A172 (cell line): ENCODE results near the gene PRR14L. TPM values are rescaled to one million over a fixed set of nuclear protein-coding genes. Genes with fewer than 3 reads are reported as not detected.
"Not testable (repeated sequence)": the region's sequence is repeated elsewhere in the genome, so short reads cannot be mapped to it uniquely, and the experiment has no call there.

Source experiments
- DNase-seq: peaks from one replicate; pipeline ENCODE4 v3.0.0-alpha.2; 2015; ENCODE audit warnings: low spot score
- total RNA-seq: library from RNA; depleted of rRNA; stranded (reverse); fragments of >200 nt; shearing (Covaris generic); gene quantifications from 2 replicates; pipeline ENCODE4 v1.2.3, GENCODE V29; 2014; rRNA removed

PRR14L gene
- 6.0 and 6.5 TPM in 2 replicates for total RNA-seq

DNA sequence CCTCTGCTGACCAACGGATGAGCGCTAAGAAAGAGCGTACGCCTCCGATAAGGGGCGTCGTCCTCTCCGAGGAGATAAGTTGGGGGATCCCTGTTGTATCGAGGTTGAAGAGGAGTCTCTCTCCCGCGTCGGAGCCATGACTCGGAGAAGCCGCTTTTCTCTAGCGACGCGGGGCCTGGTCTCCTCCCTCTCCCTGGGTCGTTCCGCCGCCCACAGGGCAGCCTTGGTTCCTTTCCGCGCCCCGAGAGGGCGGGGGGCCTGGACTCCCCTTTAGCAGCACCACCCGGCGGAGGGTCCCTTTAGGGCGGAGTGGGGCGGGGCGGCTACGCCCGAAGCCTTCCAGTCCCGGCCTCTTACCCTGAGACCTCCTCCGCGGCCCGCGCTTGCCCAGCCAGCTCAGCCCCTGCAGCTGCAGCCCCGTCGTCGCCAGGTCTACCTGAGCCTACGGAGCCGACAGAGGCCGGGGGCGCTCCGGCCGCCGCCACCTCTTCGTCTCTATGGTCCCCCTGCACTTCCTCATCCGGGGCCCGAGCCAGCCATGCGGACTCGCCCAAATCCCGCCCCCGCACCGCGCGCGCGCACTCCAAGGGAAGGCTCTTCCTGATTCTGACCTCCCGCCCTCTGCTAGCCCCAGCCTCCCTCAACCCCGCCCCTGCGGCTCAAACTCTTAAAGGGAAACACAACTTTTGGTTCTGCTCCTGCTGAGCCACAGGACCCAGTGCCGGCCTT is at the start of gene PRR14L:
PRR14L (minus strand) TSS at position 497 of the 729 bp plus-strand sequence. CDS start 11,272 bp downstream, outside the sequence.
- peak; percentile 77 for DNase-seq

DNA sequence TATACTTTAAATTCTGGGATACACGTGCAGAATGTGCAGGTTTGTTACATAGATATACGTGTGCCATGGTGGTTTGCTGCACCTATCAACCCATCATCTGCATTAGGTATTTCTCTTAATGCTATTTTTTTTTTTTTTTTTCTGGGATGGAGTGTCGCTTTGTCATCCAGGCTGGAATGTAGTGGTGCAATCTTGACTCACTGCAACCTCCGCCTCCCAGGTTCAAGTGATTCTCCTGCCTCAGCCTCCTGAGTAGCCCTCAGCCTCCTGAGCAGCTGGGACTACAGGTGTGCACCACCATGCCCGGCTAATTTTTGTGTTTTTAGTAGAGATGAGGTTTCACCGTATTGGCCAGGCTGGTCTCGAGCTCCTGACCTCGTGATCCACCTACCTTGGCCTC is 49.4 kb upstream of the PRR14L start:
- not testable (repeated sequence) for DNase-seq

DNA sequence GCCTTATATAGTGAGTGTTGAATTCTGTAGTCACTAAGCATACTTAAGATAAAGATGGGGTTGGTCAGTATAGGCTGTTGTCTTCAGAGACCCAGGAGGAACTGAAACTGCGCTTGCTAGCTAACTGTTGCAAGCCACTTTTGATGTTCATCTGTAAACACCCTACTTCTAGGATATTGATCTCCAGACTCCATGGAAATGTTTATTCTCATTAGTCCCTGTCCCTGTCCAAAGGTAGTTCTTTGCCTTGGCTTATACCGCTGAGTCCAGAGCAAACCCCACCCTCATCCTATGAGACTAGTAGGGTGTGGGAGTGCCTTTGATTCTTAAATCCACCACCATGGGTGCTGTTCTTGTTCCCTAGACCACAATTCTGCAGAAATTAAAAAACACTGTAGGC is 40.3 kb upstream of the PRR14L start:
- no peak for DNase-seq

DNA sequence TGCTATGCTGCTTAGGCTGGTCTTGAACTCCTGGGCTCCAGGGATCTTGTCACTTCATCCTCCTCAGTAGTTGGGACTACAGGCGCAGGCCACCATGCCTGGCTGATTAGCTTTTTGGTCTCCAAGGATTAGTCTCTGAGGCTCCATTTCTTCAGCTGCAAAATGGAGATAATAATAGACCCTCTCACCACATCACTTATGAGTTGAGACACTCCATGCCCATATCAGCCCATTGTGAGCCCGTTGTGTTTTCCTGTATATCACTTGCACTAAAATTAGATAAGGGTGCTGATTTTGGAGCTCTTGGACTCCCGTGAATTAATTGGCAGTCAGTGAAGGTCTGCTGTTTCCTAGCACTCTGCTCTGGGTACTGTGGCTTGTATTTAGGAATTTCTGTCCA is 39.9 kb upstream of the PRR14L start:
- DNase-seq: no peak

DNA sequence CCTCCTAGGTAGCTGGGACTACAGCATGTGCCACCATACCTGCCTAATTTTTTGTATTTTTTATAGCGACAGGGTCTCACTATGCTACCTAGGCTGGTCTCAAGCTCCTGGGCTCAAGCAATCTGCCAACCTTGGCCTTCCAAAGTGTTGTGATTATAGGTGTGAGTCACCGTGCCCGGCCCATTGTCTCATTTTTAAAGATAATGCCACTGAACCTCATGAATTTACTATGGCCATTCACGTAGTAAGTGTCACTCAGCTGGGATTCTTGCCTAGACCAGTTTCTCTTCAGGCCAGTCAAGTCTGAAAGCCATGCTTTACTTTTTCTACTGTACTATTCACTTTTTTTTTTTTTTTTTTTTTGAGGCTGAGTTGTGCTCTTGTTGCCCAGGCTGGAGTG is 26.3 kb upstream of the PRR14L start:
- peak; percentile 29 for DNase-seq

DNA sequence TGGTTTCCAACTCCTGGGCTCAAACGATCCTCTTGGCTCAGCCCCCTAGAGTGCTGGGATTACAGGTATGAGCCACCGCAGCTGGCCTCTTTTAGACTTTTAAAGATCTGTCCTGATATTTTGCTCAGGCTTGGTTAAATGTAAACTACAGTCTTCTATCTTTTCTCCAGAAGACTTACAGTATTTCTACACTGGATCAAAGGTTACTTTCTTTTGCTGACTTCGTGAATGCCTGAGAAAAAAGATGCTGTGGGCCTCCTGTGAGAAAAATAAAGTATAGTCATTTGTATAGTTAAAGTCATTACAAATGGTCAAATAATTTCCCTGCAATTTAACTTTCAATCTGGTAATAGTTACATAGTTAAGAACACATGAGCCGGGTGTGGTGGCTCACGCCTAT is 23.5 kb upstream of the PRR14L start:
- no peak for DNase-seq

DNA sequence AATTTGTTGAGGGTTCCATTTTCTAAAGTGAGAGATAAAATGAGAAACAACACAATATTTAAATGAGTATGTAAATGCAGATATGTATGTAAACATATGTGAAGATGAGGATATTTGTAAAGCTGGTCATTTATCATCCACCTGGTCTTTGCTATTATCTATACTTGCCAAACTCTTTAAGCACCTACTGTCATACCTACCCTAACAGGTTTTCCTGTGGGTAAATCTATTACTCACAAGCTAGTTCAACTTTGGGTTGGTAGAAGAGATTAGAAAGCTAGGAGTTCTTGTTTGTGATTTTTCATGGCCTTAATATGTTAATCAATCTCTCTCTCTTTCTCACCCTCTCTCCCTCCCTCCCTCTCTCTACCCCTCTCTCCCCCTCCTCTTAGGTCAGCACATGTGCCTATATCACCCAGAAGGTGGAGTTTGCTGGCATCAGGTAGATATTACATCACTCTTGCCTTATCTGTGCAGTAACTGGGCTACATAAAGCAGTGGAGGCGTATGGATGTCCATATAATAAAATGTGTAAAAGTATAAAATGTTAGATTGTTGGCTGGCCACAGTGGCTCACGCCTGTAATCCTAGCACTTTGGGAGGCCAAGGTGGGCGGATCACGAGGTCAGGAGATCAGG is 18.6 kb upstream of the PRR14L start:
- DNase-seq: no peak

DNA sequence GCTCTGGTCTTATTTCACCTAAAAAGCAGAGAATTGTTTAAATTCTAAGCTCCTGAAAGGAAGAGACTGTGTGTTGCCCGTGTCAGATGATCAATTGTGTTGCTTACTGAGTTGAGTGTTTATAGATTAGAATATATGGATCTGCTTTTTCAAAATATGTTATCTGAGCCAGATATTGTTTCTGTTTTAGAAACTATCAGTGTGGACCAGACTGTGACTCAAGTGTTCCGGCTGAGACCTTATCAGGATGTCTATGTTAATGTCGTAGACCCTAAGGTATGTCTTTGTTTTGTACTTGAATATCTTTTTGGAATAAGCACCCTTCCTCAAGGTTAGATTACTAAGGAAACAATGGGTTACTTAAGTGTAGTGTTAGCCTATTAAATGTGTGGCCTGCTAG is 14.9 kb upstream of the PRR14L start:
- DNase-seq: no peak

DNA sequence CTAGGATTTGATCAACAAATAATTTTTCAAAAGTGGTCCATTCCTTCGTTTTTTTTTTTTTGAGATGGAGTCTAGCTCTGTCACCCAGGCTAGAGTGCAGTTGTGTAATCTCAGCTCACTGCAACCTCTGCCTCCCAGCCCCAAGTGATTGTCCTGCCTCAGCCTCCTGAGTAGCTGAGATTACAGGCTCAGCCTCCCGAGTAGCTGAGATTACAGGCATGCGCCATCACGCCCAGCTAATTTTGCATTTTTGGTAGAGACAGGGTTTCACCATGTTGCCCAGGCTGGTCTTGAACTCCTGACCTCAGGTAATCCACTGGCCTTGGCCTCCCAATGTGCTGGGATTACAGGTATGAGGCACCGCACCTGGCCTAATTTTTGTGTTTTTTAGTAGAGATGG is 8.9 kb upstream of the PRR14L start:
- not testable (repeated sequence) for DNase-seq

DNA sequence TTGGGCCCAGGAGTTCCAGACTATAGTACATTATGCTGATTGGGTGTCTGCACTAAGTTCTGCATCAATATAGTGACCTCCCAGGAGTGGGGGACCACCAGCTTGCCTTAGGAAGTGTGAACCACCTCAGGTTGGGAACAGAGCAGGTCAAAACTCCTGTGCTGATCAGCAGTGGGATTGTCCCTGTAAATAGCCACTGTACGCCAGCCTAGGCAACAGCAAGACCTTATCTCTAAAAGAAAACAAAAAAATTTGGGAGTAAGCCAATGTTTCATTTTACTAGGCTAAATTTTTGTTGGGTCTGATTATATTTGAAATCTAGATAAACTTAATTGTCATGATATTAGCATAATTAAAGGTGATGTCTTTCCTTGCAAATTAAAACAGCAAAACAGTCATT is 7.3 kb upstream of the PRR14L start:
- no peak for DNase-seq

DNA sequence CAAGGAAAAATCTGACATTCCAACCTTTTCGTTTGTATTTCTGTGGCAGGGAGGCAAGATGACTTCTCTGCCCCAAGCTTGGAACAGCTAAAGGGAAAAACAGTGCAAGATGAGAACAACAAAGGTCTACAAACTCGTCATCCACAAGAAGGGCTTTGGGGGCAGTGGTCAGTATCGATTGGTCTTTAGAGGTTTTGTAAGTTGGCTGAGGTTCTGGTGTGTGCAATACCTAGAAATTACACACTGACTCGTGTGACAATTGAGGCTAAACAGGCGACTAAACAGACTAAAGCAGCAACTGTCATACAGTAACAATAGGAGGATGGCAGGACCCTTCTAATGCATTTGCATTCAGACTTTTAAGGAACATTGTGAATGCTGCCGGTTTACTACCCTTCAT is 4.9 kb upstream of the PRR14L start:
- DNase-seq: no peak

DNA sequence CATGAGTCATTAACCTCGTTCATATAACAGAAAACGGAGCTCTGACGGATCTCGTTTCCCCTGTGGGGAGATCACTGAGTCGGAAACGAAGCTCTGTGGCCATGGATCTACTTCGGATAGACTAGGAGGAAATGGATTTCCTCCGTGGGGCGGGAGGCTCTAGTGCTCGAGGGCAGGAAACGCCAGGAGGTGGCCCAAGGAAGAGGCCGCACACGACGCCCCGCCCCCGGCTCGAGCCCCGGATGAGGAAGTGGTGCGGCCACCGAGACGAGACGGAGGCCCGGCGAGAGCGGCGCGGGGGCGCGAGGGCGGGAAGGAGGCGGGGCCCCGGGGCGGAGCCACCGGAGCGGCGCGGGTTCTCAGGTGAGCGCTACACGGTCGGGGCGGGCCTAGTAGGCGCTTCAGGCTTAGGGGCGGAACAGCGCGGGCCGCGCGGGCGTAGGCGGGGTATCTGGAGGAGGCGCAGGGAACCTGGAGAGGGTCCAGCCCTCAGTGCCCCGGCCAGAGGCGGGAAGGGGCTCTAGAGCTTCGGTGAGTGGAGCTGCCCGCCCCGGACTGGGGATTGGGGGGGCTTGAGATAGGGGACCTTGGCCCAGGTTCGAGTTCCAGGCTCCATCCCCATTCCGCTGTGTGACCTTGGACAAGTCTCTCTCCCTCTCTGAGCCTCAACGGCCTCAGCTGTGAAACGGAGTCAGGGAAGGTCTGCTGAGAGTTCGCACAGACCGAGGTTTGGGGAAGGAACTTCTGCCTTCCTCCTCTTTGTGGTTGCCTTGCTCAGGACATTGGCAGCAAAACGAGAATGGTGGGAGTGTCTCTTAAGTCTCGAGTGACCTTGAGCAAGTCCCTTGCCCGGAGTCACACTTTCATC is 3.9 kb upstream of the PRR14L start, which contains the start of gene DEPDC5:
DEPDC5 (plus strand) TSS at position 386 of the 868 bp plus-strand sequence. CDS start 903 bp downstream, outside the sequence.
- peak; percentile 78 for DNase-seq

DNA sequence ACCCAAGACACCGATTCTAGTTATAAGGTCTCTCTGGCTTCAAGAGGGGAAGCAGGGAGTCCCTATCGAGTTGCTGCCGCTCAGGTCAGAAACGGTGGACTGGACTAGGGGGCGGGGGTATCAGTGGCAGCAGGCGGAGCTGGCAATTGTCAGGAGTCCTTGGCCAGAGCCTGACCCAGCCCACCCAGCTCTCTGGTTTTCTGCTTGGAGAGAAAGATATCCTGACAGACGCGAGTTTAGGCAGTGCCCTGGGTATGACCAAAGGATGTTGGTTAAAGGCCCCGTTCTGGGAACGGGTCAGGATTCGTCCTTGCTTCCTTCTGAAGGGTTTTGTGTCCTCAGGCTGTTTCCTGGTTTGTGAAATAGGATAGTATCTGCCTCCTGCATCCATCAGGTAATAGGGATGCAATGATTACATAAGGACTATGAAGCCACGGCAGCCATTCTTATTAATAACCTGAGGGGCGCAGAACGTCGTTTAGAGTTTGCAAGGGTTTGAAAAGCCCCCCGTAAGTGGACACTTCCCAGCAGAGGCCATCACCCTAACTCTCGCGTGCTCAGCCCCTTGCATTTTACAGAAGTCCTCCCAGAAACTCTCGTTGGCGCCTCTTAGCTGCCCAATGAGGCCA is 3.2 kb upstream of the PRR14L start:
- no peak for DNase-seq

DNA sequence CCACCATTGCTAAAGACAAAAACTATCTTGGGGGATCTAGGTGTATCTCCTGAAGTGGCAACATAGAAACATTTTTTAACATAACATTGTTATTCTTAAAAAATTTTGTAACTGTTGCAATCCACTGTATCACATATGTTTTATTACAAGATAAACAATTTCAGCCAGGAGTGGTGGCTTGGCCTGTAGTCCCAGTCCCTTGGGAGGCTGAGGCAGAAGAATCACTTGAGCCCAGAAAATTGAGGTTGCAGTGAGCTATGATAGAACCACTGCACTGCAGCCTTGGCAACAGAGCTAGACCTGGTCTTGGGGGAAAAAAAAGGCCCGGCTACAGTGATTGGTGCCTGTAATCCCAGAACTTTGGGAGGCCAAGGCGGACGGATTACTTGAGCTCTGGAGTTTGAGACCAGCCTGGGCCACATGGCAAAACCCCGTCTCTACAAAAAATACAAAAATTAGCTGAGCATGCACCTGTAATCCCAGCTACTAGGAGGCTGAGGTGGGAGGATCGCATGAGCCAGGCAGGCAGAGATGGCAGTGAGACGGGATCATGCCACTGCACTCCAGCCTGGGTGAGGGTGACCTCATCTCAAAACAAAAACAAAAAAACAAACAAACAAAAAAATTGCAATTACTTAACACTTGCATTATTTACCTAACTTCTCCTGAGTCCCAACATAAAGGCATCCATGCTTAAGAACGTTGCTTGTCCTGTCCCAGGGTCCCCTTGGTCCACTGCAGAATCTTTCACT is 2.3 kb upstream of the PRR14L start:
- no peak for DNase-seq

DNA sequence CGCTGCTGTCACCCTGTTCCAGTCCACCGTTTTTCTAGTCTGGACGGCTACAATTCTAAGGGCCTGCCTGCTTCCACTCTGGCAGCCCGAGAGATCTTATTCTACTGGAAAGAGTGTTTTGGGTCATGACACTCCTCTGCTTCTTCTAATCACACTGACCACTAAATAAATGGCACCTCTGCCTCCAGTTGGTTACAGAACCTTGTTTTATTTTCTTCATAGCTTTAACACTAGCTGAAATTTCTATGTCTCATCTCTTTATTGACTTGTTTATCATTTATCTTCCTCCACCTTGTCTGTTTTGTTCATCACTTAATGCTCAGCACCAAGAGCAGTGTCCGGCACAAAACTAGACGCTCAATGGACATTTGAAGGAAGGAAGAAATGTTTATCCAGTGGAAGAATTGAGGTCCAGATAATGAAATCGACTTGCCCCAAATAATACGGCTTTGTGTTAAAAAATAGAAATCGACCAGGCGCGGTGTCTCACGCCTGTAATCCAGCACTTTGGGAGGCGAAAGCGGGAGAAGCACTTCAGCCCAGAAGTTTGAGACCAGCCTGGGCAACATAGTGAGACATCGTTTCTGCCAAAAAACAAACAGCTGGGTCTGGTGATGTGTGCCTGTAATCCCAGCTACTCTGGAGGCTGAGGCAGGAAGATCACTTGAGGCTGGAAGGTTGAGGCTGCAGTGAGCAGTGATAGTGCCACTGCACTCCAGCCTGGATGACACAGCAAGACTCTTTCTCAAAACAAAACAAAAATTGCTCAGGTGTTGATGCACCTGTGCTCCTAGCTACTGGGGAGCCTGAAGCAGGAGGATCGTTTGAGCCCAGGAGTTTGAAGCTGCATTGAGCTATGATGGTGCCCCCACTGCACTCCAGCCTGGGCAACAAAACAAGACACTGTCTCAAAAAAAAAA is 693 bp upstream of the PRR14L start:
- no peak for DNase-seq

DNA sequence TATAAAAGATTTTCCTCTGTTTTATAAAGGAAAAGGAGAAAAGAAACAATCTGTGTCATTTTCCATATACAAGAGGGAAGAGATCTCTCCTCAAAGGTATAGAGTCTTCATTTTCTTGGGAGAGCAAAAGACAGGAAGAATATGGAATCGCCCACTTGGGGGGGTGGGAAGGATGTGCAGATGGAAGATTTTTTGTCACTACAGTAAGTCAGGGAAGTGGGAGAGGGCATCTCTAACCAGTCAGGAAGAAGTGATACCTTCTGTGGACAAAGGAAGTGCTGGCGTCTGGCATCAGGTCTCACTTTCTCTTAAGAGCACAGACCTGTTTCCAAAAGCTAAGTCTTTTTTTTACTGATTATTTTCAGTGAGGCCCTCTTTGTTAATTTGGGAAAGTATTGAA is 1.4 kb downstream of the PRR14L start:
- peak; percentile 6 for DNase-seq

DNA sequence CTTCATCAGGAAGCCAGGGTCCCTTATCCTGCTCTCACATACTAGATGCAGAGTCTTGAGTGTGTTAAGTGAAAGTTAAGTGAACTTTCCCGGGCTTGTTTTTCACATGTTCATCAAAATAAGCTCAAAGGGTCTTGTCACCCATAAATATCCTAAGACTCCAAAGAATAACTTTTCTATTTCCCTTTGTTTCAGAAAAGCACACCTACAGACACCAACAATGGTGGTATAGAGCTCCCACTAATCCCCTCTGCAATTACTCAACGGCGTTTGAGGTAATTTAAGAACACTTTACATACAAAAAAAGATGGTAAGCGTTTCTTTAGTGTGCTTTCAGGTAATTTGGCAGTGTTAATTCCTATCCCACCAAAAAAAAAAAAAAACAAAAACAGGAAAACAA is 2.5 kb downstream of the PRR14L start:
- no peak for DNase-seq

DNA sequence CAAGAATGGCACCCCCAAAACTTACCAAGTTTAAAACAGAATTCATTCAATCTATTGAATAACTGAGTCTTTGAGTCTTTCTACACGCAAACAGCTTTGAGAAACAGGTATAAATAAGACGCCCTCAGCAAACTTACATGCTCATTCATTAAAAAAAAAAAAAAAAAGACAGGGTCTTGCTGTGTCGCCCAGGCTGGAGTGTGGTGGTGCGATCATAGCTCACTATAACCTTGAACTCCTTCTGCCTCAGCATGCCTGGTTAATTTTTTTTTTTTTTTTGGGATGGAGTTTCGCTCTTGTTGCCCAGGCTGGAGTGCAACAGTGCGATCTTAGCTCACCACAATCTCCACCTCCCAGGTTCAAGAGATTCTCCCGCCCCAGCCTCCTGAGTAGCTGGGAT is 6.1 kb downstream of the PRR14L start:
- no peak for DNase-seq

DNA sequence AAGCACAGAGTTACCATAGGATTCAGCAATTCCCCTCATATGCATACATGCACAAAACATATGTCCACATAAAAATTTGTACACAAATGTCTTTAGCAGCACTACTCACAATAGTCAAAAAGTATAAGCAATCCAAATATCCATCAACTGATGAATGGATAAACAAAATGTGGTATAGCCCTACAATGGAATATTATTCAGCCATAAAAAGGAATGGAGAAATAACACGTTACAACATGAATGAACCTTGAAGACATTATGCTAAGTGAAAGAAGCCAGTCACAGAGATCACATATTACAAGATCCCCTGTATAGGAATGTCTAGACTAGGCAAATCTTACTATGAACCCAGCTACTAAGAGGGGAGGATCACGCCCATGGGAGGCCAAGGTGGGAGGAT is 7.2 kb downstream of the PRR14L start:
- DNase-seq: no peak

DNA sequence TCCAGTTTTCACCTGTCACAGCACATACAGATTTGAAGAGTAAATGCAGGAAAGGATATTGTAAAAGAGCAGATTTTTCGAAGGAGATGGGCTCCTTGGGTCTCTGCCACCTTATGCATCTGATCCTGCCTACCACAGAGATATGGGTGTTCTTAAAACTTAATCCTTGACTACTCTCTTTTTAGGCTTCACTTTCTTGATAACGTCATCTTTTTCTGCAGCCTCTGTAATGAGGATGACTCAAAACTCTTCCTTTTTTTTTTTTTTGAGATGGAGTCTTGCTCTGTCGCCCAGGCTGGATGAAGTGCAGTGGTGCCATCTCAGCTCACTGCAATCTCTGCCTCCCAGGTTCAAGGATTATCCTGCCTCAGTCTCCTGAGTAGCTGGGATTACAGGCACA is 7.8 kb downstream of the PRR14L start:
- DNase-seq: no peak
